A673 (cell line): ENCODE results near the gene SPON1.

Source experiments
- EZH2 ChIP-seq: fragments of 200-600 bp; sonication (generic); IDR thresholded peaks from 2 replicates; pipeline ENCODE4 v1.6.1; 2017; ENCODE audit warnings: borderline replicate concordance, low read depth, mild to moderate bottlenecking, mixed read lengths, antibody characterized with exemption, low read length; ENCODE audit not compliant: poor library complexity, severe bottlenecking
- TF ChIP-seq, protein P1 (sequence below): fragments of 300-800, 200-600 bp; sonication (generic); conservative IDR thresholded peaks from 2 replicates; pipeline ENCODE4 v1.5.1; 2017; ENCODE audit warnings: low read depth, mild to moderate bottlenecking, antibody characterized with exemption, low read length, moderate library complexity, mixed read lengths

DNA sequence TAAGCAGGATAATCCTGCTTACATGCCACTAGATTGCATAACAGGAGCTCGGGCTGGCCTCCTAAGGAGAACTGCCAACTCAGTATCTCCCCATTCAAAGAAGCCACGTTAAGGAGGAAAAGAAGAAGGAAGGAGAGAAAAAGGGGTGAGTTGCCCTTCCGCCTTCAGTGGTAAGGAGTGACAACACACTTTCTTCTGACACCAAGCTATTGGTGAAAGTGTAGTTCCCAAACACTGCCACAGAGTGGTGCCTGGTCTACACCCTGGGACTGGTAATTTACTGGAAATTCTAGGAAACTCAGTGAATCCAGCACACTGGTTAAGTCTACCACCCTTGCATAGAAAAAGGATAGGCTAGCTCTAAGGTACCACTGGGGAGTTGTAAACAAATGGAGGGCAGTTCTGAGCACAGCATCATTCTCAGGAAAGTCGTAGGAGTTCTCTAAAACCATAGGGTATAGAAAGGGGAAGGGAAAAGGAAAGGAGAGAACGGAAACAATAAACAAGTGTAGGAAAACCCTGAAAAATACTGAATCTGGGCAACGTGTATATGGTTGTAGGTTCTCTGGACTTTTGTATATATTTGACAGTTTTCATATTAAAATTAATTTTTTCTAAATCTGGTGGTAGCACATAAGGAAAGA, 338.3 kb downstream of the SPON1 start:
- TF ChIP-seq, protein P1, sequence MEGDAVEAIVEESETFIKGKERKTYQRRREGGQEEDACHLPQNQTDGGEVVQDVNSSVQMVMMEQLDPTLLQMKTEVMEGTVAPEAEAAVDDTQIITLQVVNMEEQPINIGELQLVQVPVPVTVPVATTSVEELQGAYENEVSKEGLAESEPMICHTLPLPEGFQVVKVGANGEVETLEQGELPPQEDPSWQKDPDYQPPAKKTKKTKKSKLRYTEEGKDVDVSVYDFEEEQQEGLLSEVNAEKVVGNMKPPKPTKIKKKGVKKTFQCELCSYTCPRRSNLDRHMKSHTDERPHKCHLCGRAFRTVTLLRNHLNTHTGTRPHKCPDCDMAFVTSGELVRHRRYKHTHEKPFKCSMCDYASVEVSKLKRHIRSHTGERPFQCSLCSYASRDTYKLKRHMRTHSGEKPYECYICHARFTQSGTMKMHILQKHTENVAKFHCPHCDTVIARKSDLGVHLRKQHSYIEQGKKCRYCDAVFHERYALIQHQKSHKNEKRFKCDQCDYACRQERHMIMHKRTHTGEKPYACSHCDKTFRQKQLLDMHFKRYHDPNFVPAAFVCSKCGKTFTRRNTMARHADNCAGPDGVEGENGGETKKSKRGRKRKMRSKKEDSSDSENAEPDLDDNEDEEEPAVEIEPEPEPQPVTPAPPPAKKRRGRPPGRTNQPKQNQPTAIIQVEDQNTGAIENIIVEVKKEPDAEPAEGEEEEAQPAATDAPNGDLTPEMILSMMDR, result peak; percentile 76
- TF ChIP-seq EZH2, result no peak
